Neural cell (in vitro differentiated cells): ENCODE measurements around the gene EML4. TPM values are rescaled to one million over a fixed set of nuclear protein-coding genes. Genes with fewer than 3 reads are reported as not detected.

Experiments
- H2AFZ ChIP-seq: fragments of 200-600, 300-800 bp; sonication (generic), shearing (Covaris generic); 2 replicates; pipeline ENCODE4 v1.6.0; 2014; ENCODE audit warnings: low read depth, mild to moderate bottlenecking, antibody characterized with exemption, low read length, moderate library complexity
- H3F3A ChIP-seq: fragments of 200-600 bp; shearing (Covaris generic); 2 replicates; pipeline ENCODE4 v1.6.1; 2016; ENCODE audit warnings: mild to moderate bottlenecking, moderate library complexity, mixed read lengths, antibody characterized with exemption, low read length; ENCODE audit not compliant: insufficient read depth, poor library complexity, severe bottlenecking
- H3K27ac ChIP-seq: fragments of 200-600, 300-800 bp; sonication (generic), shearing (Covaris generic); 2 replicates; pipeline ENCODE4 v1.5.1; 2014; ENCODE audit warnings: mild to moderate bottlenecking, low read length, moderate library complexity
- H3K27me3 ChIP-seq: fragments of 300-800, 200-600 bp; sonication (generic), shearing (Covaris generic); 2 replicates; pipeline ENCODE4 v1.6.0; 2014; ENCODE audit warnings: mild to moderate bottlenecking, low read depth, low read length, moderate library complexity; ENCODE audit not compliant: insufficient read depth
- H3K36me3 ChIP-seq: fragments of 300-800, 200-600 bp; sonication (generic), shearing (Covaris generic); 2 replicates; pipeline ENCODE4 v1.5.1; 2014; ENCODE audit warnings: mild to moderate bottlenecking, antibody characterized with exemption, low read length, moderate library complexity; ENCODE audit not compliant: insufficient read depth
- H3K4me2 ChIP-seq: fragments of 300-800, 200-600 bp; sonication (generic), shearing (Covaris generic); 2 replicates; pipeline ENCODE4 v1.6.0; 2014; ENCODE audit warnings: mild to moderate bottlenecking, low read length
- H3K4me3 ChIP-seq: fragments of 300-800, 200-600 bp; sonication (generic), shearing (Covaris generic); 2 replicates; pipeline ENCODE4 v1.5.1; 2014; ENCODE audit warnings: mild to moderate bottlenecking, low read length, moderate library complexity
- H3K79me2 ChIP-seq: fragments of 200-600 bp; shearing (Covaris generic); replicated peaks from 2 replicates; pipeline ENCODE4 v1.6.0; 2014; ENCODE audit warnings: mild to moderate bottlenecking, low read length, moderate library complexity; ENCODE audit not compliant: insufficient read depth
- H3K9ac ChIP-seq: fragments of 300-800, 200-600 bp; sonication (generic), shearing (Covaris generic); 2 replicates; pipeline ENCODE4 v1.6.1; 2016; ENCODE audit warnings: mild to moderate bottlenecking, low read length, mixed read lengths
- H3K9me2 ChIP-seq: fragments of 200-600 bp; shearing (Covaris generic); 2 replicates; pipeline ENCODE4 v1.6.1; 2016; ENCODE audit warnings: mild to moderate bottlenecking, low read length, mixed read lengths; ENCODE audit not compliant: insufficient read depth
- H3K9me3 ChIP-seq: fragments of 200-600, 300-800 bp; sonication (generic), shearing (Covaris generic); 2 replicates; pipeline ENCODE4 v1.6.1; 2016; ENCODE audit warnings: mild to moderate bottlenecking, mixed run types, low read length, moderate library complexity, mixed read lengths
- H4K20me1 ChIP-seq: fragments of 200-600 bp; shearing (Covaris generic); 2 replicates; pipeline ENCODE4 v1.6.1; 2016; ENCODE audit warnings: mild to moderate bottlenecking, mixed run types; ENCODE audit not compliant: insufficient read depth
- CTCF ChIP-seq: fragments of 450-650 bp; IDR thresholded peaks from 2 replicates; pipeline ENCODE4 v1.5.1; 2014; ENCODE audit warnings: antibody characterized with exemption, mild to moderate bottlenecking, moderate library complexity; ENCODE audit not compliant: poor library complexity, severe bottlenecking
- EP300 ChIP-seq: fragments of 450-650 bp; conservative IDR thresholded peaks from 2 replicates; pipeline ENCODE4 v1.6.1; 2014; ENCODE audit warnings: antibody characterized with exemption, mild to moderate bottlenecking, moderate library complexity; ENCODE audit not compliant: poor library complexity, severe bottlenecking
- EZH2 ChIP-seq: fragments of 200-600, 300-800 bp; shearing (Covaris generic), sonication (generic); IDR thresholded peaks from 2 replicates; pipeline ENCODE4 v1.6.1; 2014; ENCODE audit warnings: antibody characterized with exemption, low read length, borderline replicate concordance, mild to moderate bottlenecking; ENCODE audit not compliant: insufficient read depth, poor library complexity, severe bottlenecking
- MXI1 ChIP-seq: fragments of 450-650 bp; conservative IDR thresholded peaks from 2 replicates; pipeline ENCODE4 v1.6.1; 2014; ENCODE audit warnings: antibody characterized with exemption, mild to moderate bottlenecking; ENCODE audit not compliant: poor library complexity, severe bottlenecking
- POLR2AphosphoS5 ChIP-seq: IDR thresholded peaks from 2 replicates; pipeline ENCODE4 v1.6.1; 2012
- RAD21 ChIP-seq: fragments of 450-650 bp; conservative IDR thresholded peaks from 2 replicates; pipeline ENCODE4 v1.6.1; 2014; ENCODE audit warnings: antibody characterized with exemption, mild to moderate bottlenecking, moderate library complexity
- TAF1 ChIP-seq: IDR thresholded peaks from 2 replicates; pipeline ENCODE4 v1.6.1; 2012; ENCODE audit warnings: low read depth
- polyA plus RNA-seq: library from polyadenylated mRNA; depleted of rRNA; stranded (reverse); fragments of >200 nt; gene quantifications from 2 replicates; pipeline ENCODE4 v1.2.3, GENCODE V29; 2014
- TF ChIP-seq, protein P1 (sequence below): IDR thresholded peaks from 2 replicates; pipeline ENCODE4 v1.6.1; 2012; ENCODE audit warnings: borderline replicate concordance

Gene EML4
- polyA plus RNA-seq, 1 donor from 2014 or later, result 33.9 TPM

DNA sequence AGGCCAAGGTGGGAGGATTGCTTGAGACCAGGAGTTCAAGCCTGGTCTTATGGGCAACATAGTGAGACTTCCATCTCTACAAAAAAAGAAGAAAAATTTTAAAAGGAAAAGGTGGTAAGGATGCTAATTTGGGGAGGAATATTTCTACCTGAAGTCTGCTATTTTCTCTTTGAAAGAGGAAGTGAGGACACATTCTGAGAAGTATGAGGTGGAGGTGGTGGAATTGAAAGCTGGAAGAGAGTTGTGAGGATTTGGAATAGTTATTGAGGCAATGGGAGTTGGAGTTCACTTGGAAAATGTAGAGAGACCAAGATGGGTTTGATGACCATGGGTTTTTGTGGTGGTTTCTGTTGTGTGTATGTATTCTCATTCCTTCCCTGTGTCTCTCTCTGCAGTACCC is 29.3 kb downstream of the EML4 start:
- TF ChIP-seq MXI1, result no peak
- TF ChIP-seq EZH2, result no peak
- no peak for TF ChIP-seq RAD21
- TF ChIP-seq TAF1, result no peak
- TF ChIP-seq POLR2AphosphoS5, result no peak
- no peaks in the 10 kb centered on the region for H3K27me3 ChIP-seq
- no peaks in the 10 kb centered on the region for H3F3A ChIP-seq
- H3K36me3 ChIP-seq, result no peaks in the 10 kb centered on the region
- no peak overlapping the region for H3K27ac ChIP-seq
- no peak overlapping the region for H2AFZ ChIP-seq
- no peak overlapping the region for H3K4me3 ChIP-seq
- no peaks in the 10 kb centered on the region for H3K9me2 ChIP-seq
- no peaks in the 10 kb centered on the region for H3K79me2 ChIP-seq
- H4K20me1 ChIP-seq, result no peaks in the 10 kb centered on the region
- no peaks in the 10 kb centered on the region for H3K9me3 ChIP-seq
- H3K4me2 ChIP-seq, result no peak overlapping the region
- no peak overlapping the region for H3K9ac ChIP-seq

GRCh38 chr2:42199002-42199401 is 29.8 kb downstream of the EML4 start:
- H3F3A ChIP-seq, result no peaks in the 10 kb centered on the region
- H3K9me2 ChIP-seq, result no peaks in the 10 kb centered on the region
- no peak overlapping the region for H3K9ac ChIP-seq
- no peak overlapping the region for H3K4me2 ChIP-seq
- H3K4me3 ChIP-seq, result no peak overlapping the region
- H3K36me3 ChIP-seq, result no peaks in the 10 kb centered on the region
- H4K20me1 ChIP-seq, result no peaks in the 10 kb centered on the region
- no peak overlapping the region for H3K27ac ChIP-seq
- TF ChIP-seq, protein P1, sequence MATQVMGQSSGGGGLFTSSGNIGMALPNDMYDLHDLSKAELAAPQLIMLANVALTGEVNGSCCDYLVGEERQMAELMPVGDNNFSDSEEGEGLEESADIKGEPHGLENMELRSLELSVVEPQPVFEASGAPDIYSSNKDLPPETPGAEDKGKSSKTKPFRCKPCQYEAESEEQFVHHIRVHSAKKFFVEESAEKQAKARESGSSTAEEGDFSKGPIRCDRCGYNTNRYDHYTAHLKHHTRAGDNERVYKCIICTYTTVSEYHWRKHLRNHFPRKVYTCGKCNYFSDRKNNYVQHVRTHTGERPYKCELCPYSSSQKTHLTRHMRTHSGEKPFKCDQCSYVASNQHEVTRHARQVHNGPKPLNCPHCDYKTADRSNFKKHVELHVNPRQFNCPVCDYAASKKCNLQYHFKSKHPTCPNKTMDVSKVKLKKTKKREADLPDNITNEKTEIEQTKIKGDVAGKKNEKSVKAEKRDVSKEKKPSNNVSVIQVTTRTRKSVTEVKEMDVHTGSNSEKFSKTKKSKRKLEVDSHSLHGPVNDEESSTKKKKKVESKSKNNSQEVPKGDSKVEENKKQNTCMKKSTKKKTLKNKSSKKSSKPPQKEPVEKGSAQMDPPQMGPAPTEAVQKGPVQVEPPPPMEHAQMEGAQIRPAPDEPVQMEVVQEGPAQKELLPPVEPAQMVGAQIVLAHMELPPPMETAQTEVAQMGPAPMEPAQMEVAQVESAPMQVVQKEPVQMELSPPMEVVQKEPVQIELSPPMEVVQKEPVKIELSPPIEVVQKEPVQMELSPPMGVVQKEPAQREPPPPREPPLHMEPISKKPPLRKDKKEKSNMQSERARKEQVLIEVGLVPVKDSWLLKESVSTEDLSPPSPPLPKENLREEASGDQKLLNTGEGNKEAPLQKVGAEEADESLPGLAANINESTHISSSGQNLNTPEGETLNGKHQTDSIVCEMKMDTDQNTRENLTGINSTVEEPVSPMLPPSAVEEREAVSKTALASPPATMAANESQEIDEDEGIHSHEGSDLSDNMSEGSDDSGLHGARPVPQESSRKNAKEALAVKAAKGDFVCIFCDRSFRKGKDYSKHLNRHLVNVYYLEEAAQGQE, result no peak
- TF ChIP-seq MXI1 (no peak), RAD21 (no peak), EP300 (no peak)
- no peaks in the 10 kb centered on the region for H3K9me3 ChIP-seq
- H3K79me2 ChIP-seq, result no peaks in the 10 kb centered on the region
- H3K27me3 ChIP-seq, result no peaks in the 10 kb centered on the region
- H2AFZ ChIP-seq, result no peak overlapping the region

GRCh38 chr2:42199626-42200025 is 30.5 kb downstream of the EML4 start:
- no peak for TF ChIP-seq CTCF
- Histone ChIP-seq H4K20me1 (no peaks in the 10 kb centered on the region), H3K79me2 (no peaks in the 10 kb centered on the region)

More at GRCh38 chr2:42199626-42200025, 30.5 kb downstream of the EML4 start:
- no peak overlapping the region for H2AFZ ChIP-seq
- no peaks in the 10 kb centered on the region for H3K27me3 ChIP-seq
- H3K4me2 ChIP-seq, result no peak overlapping the region
- no peaks in the 10 kb centered on the region for H3K9me2 ChIP-seq
- no peak overlapping the region for H3K9ac ChIP-seq
- no peaks in the 10 kb centered on the region for H3K36me3 ChIP-seq
- no peaks in the 10 kb centered on the region for H3K9me3 ChIP-seq
- H3F3A ChIP-seq, result no peaks in the 10 kb centered on the region
- H3K4me3 ChIP-seq, result no peak overlapping the region
- no peak overlapping the region for H3K27ac ChIP-seq
